GM12878 (cell line): ENCODE results near the gene YBX3. TPM values are rescaled to one million over a fixed set of nuclear protein-coding genes. Genes with fewer than 3 reads are reported as not detected.

ENCODE experiments used
- ATAC-seq: fragments of 200-7000 bp; cut with Tn5 transposase; 3 replicates; pipeline ENCODE4 v1.9.1; 2020; ENCODE audit warnings: mild to moderate bottlenecking, moderate library complexity
- BruUV-seq: library from RNA; stranded (reverse); fragments of 400-500 nt; replicated peaks from 2 replicates; lab custom pipeline; 2021; lab: Mats Ljungman, UMichigan
- CTCF ChIA-PET: fragments of 300-600 bp; sonication (Branson Sonifier 250); formaldehyde crosslinking; extraction: SDS; loops from one replicate; lab custom pipeline; 2021; ENCODE audit warnings: inconsistent platforms; lab: Yijun Ruan, JAX
- POLR2A ChIA-PET: fragments of 350-600 bp; formaldehyde crosslinking; extraction: SDS; loops from one replicate; lab custom pipeline; 2021; ENCODE audit warnings: inconsistent platforms; lab: Charles Lee
- RAD21 ChIA-PET: fragments of 300-600 bp; sonication (Branson Sonifier 250); formaldehyde crosslinking; loops from one replicate; lab custom pipeline; 2023; ENCODE audit warnings: antibody characterized with exemption; ENCODE audit not compliant: unreplicated experiment; lab: Charles Lee
- SMC1A ChIA-PET: fragments of 300-600 bp; sonication (Branson Sonifier 250); formaldehyde crosslinking; loops from one replicate; lab custom pipeline; 2023; ENCODE audit not compliant: unreplicated experiment, uncharacterized antibody; lab: Charles Lee
- DNase-seq: peaks from one replicate; pipeline ENCODE4 v3.0.0-alpha.2; 2011; ENCODE audit warnings: low read depth, low spot score
- FAIRE-seq: peaks from 3 replicates; lab custom pipeline; 2011; peaks lifted over from hg19 to GRCh38; lab: Jason Lieb, UNC
- H2AFZ ChIP-seq: 2 replicates; pipeline ENCODE4 v1.6.0; 2011; ENCODE audit warnings: low read depth, low read length, control low read depth; ENCODE audit not compliant: control insufficient read depth
- H3K27ac ChIP-seq: 2 replicates; pipeline ENCODE4 v1.5.1; 2011; ENCODE audit warnings: control low read depth; ENCODE audit not compliant: control insufficient read depth, insufficient read depth
- H3K27me3 ChIP-seq, 2 experiments: replicated peaks in 1 of 2; 2 replicates each; pipeline versions ENCODE4 v1.6.0 to v1.6.1; 2011; ENCODE audit warnings: low read length in 1 of 2; ENCODE audit not compliant: control insufficient read depth in 2 of 2, insufficient read depth in 2 of 2
- H3K36me3 ChIP-seq, 2 experiments: 2 replicates each; pipeline ENCODE4 v1.5.1; 2011; ENCODE audit warnings: low read length in 1 of 2; ENCODE audit not compliant: control insufficient read depth in 2 of 2, insufficient read depth in 2 of 2
- H3K4me1 ChIP-seq: 2 replicates; pipeline ENCODE4 v1.6.1; 2011; ENCODE audit warnings: mild to moderate bottlenecking, low read length, moderate library complexity, mixed read lengths; ENCODE audit not compliant: control insufficient read depth, insufficient read depth
- H3K4me2 ChIP-seq: 2 replicates; pipeline ENCODE4 v1.6.0; 2011; ENCODE audit warnings: control low read depth; ENCODE audit not compliant: control insufficient read depth, insufficient read depth
- H3K4me3 ChIP-seq: fragments of 200-600 bp; sonication (generic); 2 replicates; pipeline ENCODE4 v1.5.1; 2016
- H3K79me2 ChIP-seq: 2 replicates; pipeline ENCODE4 v1.6.0; 2011; ENCODE audit warnings: low read length; ENCODE audit not compliant: control insufficient read depth, insufficient read depth
- H3K9ac ChIP-seq: 2 replicates; pipeline ENCODE4 v1.8.0; 2011; ENCODE audit warnings: low read length, control low read depth, mixed read lengths; ENCODE audit not compliant: control insufficient read depth, insufficient read depth
- H3K9me3 ChIP-seq: replicated peaks from 3 replicates; pipeline ENCODE4 v1.5.1; 2011; ENCODE audit warnings: mild to moderate bottlenecking, low read length; ENCODE audit not compliant: control insufficient read depth, insufficient read depth
- H4K20me1 ChIP-seq: 2 replicates; pipeline ENCODE4 v1.6.0; 2011; ENCODE audit not compliant: control insufficient read depth, insufficient read depth
- BACH1 ChIP-seq: fragments of 450-650 bp; IDR thresholded peaks from 2 replicates; pipeline ENCODE4 v1.6.1; 2017; ENCODE audit warnings: mild to moderate bottlenecking, borderline replicate concordance
- JUND ChIP-seq: IDR thresholded peaks from 2 replicates; pipeline ENCODE4 v1.6.1; 2012; ENCODE audit warnings: low read depth, mild to moderate bottlenecking, low read length, improper control_type of control experiment, moderate library complexity
- KLF5 ChIP-seq: fragments of 450-650 bp; IDR thresholded peaks from 2 replicates; pipeline ENCODE4 v1.6.1; 2014; ENCODE audit warnings: mild to moderate bottlenecking; ENCODE audit not compliant: partially characterized antibody
- NFXL1 ChIP-seq: fragments of 450-650 bp; IDR thresholded peaks from 2 replicates; pipeline ENCODE4 v1.6.1; 2017; ENCODE audit warnings: antibody characterized with exemption, mild to moderate bottlenecking, borderline replicate concordance
- PML ChIP-seq: IDR thresholded peaks from 2 replicates; pipeline ENCODE4 v1.6.1; 2012; ENCODE audit warnings: low read length, inconsistent platforms
- SPI1 ChIP-seq: IDR thresholded peaks from 2 replicates; pipeline ENCODE4 v1.6.1; 2011; ENCODE audit warnings: low read depth, mild to moderate bottlenecking, low read length, moderate library complexity, borderline replicate concordance; ENCODE audit not compliant: insufficient read depth
- SREBF2 ChIP-seq: IDR thresholded peaks from 2 replicates; pipeline ENCODE4 v1.6.1; 2012; ENCODE audit warnings: mild to moderate bottlenecking, low read length
- STAT3 ChIP-seq: IDR thresholded peaks from 2 replicates; pipeline ENCODE4 v1.6.1; 2011; ENCODE audit warnings: low read depth, low read length, improper control_type of control experiment
- TARDBP ChIP-seq: IDR thresholded peaks from 2 replicates; pipeline ENCODE4 v1.6.1; 2016; ENCODE audit warnings: borderline replicate concordance
- ZBED1 ChIP-seq: IDR thresholded peaks from 2 replicates; pipeline ENCODE4 v1.6.1; 2016; ENCODE audit warnings: borderline replicate concordance
- WGBS: methylation state at CpG from one replicate; pipeline ENCODE4 v1.1.6; 2016; ENCODE audit warnings: low lambda C conversion rate; ENCODE audit not compliant: insufficient replicate concordance, insufficient coverage; ENCODE audit errors: missing lambda C conversion rate; 5-methylcytosine and 5-hydroxymethylcytosine counted together
- in situ Hi-C: fragments of 300-500 bp; cut with MboI; formaldehyde crosslinking; loops from 9 replicates; pipeline ENCODE4 v1.14.3; 2018; ENCODE audit warnings: mixed read lengths
- intact Hi-C: fragments of 100-400 bp; cut with micrococcal nuclease; formaldehyde crosslinking; loops from one replicate; pipeline ENCODE4 v1.14.2; 2022; ENCODE audit not compliant: unreplicated experiment
- polyA plus RNA-seq, 11 experiments: library from polyadenylated mRNA; depleted of rRNA in 4 of 11; unstranded in 6 of 11; stranded (reverse) in 5 of 11; fragments of >200 nt; fragmentation: Nextera tagmentation in 4 of 11; fragmentation: Illumina TruSeq in 1 of 11; extraction: Ambion mirVana in 4 of 11; extraction: Trizol in 1 of 11; gene quantifications; 1 replicate in 1 of 11; 2 replicates in 10 of 11; pipeline versions ENCODE4 v1.2.1 to v1.2.3, GENCODE V29; 2011 to 2016; ENCODE audit warnings: inconsistent platforms in 2 of 11, missing spikeins in 2 of 11, low read depth in 1 of 11
- total RNA-seq, 4 experiments: library from RNA; depleted of rRNA in 3 of 4; stranded (reverse); fragments of >200 nt in 3 of 4; fragmentation: Illumina TruSeq in 1 of 4; extraction: Trizol in 1 of 4; gene quantifications; 2 replicates each; pipeline versions ENCODE4 v1.2.1 to v1.2.3, GENCODE V29; 2013 to 2021
- TF ChIP-seq, protein P1 (sequence below): fragments of 450-650 bp; IDR thresholded peaks from 2 replicates; pipeline ENCODE4 v1.6.1; 2017; ENCODE audit warnings: low read depth, mild to moderate bottlenecking, moderate library complexity

Gene YBX3
- total and polyA plus RNA-seq, 10 of the 15 experiments (the other 5 are each of a cell fraction or from before 2014, with no cell fraction given): 25.9 to 221 (median 111) TPM

DNA sequence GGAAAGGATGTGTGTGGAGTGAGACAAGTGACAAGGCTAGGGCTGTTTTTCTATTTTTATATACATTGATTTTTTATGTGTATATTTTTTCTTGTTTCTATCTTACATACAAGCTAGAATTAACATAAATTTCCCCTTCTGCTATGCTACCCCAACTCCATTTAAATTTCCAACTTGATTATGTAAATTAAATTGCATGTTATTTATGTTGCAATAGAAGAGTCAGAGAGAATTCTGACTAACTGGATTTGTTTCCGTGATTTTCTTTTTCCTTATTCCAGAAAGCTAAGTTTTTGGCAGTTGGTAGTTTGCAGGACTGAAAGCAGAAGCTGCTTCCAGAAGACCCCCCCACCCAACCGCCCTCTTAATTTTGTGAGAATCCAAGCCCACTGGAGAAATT lies 8.9 kb upstream of the YBX3 start:
- Histone ChIP-seq H3K36me3 (no peaks in the 10 kb centered on the region), H3K79me2 (no peaks in the 10 kb centered on the region), H3K9ac (no peak overlapping the region), H3K4me3 (no peak overlapping the region), H3K4me1 (no peaks in the 10 kb centered on the region), H3K9me3 (no peaks in the 10 kb centered on the region), H4K20me1 (no peaks in the 10 kb centered on the region), H3K4me2 (no peak overlapping the region), H3K27ac (no peak overlapping the region), H3K27me3 (peaks cover 0 to 1% of the 10 kb centered on the region in 2 experiments; a peak in 2 of 4 replicates), H2AFZ (no peak overlapping the region)
- 58% methylated on average over 2 of the region's 2 CpGs for WGBS
- CTCF ChIA-PET: interaction anchor here (0.8 to 8.1 kb wide), 3 partner anchors 11 to 18 kb away, joined by 3 to 46 read pairs (median 3); no protein-coding TSS in a partner anchor
- intact Hi-C loops (no loop called here), in situ Hi-C loops (no loop called here)
- ATAC-seq (no peak), DNase-seq (no peak), FAIRE-seq (no peak)
- BruUV-seq: no TSS peak
- RAD21 ChIA-PET: interaction anchor here (1.2 to 1.4 kb wide), 2 partner anchors 13 to 18 kb away, joined by 3 to 5 read pairs; no protein-coding TSS in a partner anchor
- POLR2A ChIA-PET: no interaction called here
- SMC1A ChIA-PET: interaction anchor here (1.1 to 3.0 kb wide), 3 partner anchors 8 to 18 kb away, joined by 5 to 19 read pairs (median 5); partner anchors contain the start of gene YBX3
- TF ChIP-seq SREBF2 (no peak), KLF5 (no peak), NFXL1 (no peak), ZBED1 (no peak)

DNA sequence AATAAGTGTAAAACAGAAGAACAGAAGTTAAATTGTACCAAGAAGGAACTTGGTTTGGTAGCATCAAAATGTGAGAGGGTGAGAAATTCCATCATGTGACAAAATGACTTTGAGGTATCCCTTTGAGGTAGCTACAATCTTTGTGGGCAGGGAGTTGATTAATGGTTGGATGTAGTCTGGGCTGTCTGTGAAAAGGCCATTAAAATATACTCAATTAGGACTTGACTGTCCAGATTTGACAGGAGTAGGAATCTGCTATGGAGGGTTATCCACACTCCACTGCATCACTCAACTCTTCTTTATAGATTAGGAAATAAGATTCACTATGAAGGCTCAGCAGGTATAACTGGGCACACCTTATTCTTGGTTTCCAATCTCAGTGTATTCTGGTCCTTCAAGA lies 7.4 kb upstream of the YBX3 start:
- no peak overlapping the region for H2AFZ ChIP-seq
- BruUV-seq: no TSS peak
- TF ChIP-seq, protein P1, sequence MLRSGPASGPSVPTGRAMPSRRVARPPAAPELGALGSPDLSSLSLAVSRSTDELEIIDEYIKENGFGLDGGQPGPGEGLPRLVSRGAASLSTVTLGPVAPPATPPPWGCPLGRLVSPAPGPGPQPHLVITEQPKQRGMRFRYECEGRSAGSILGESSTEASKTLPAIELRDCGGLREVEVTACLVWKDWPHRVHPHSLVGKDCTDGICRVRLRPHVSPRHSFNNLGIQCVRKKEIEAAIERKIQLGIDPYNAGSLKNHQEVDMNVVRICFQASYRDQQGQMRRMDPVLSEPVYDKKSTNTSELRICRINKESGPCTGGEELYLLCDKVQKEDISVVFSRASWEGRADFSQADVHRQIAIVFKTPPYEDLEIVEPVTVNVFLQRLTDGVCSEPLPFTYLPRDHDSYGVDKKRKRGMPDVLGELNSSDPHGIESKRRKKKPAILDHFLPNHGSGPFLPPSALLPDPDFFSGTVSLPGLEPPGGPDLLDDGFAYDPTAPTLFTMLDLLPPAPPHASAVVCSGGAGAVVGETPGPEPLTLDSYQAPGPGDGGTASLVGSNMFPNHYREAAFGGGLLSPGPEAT: no peak
- TF ChIP-seq PML: no peak
- TF ChIP-seq STAT3: no peak
- TF ChIP-seq TARDBP: no peak
- TF ChIP-seq JUND: no peak
- no peak for TF ChIP-seq SPI1
- TF ChIP-seq BACH1: no peak
- H3K27ac ChIP-seq: no peak overlapping the region
- intact Hi-C loops: no loop called here
- ChIA-PET CTCF (interaction anchor here (1.2 to 8.1 kb wide), 3 partner anchors 9 to 19 kb away, joined by 3 to 46 read pairs (median 6); no protein-coding TSS in a partner anchor), RAD21 (no interaction called here), POLR2A (interaction anchor here (1.5 kb wide), 1 partner anchor 9 kb away, joined by 4 read pairs; no protein-coding TSS in a partner anchor), SMC1A (interaction anchor here (3.0 kb wide), 1 partner anchor 19 kb away, joined by 19 read pairs; no protein-coding TSS in a partner anchor)
- no peaks in the 10 kb centered on the region for H3K4me1 ChIP-seq
- H3K36me3 ChIP-seq: no peaks in the 10 kb centered on the region
- H4K20me1 ChIP-seq: no peaks in the 10 kb centered on the region
- FAIRE-seq: no peak
- H3K79me2 ChIP-seq: no peaks in the 10 kb centered on the region
- no peak for DNase-seq
- H3K9ac ChIP-seq: no peak overlapping the region
- ATAC-seq: no peak
- no peak overlapping the region for H3K4me2 ChIP-seq
- no peaks in the 10 kb centered on the region for H3K9me3 ChIP-seq
- no peak overlapping the region for H3K4me3 ChIP-seq
- in situ Hi-C loops: no loop called here
- H3K27me3 ChIP-seq: peaks cover 1 to 2% of the 10 kb centered on the region in 2 experiments; a peak in 2 of 4 replicates
